Glutamatergic neuron (in vitro differentiated cells): ENCODE data around the gene SHQ1. TPM values are rescaled to one million over a fixed set of nuclear protein-coding genes. Genes with fewer than 3 reads are reported as not detected.

Source experiments
- DNase-seq: peaks from one replicate; pipeline ENCODE4 v3.0.0; 2022
- H3K27ac Mint-ChIP-seq: one replicate; pipeline ENCODE4 v1.8.0; 2020; ENCODE audit warnings: mild to moderate bottlenecking, mixed read lengths, inconsistent platforms; ENCODE audit not compliant: unreplicated experiment
- H3K27me3 Mint-ChIP-seq: one replicate; pipeline ENCODE4 v1.8.0; 2020; ENCODE audit warnings: mild to moderate bottlenecking, moderate library complexity, mixed read lengths, inconsistent platforms; ENCODE audit not compliant: unreplicated experiment
- H3K36me3 Mint-ChIP-seq: one replicate; pipeline ENCODE4 v1.8.0; 2020; ENCODE audit warnings: mild to moderate bottlenecking, mixed read lengths, inconsistent platforms; ENCODE audit not compliant: unreplicated experiment
- H3K4me1 Mint-ChIP-seq: one replicate; pipeline ENCODE4 v1.8.0; 2020; ENCODE audit warnings: mild to moderate bottlenecking, low read depth, mixed read lengths, inconsistent platforms; ENCODE audit not compliant: unreplicated experiment
- H3K4me3 Mint-ChIP-seq: one replicate; pipeline ENCODE4 v1.8.0; 2020; ENCODE audit warnings: mild to moderate bottlenecking, mixed read lengths, inconsistent platforms; ENCODE audit not compliant: unreplicated experiment
- H3K9me3 Mint-ChIP-seq: one replicate; pipeline ENCODE4 v1.8.0; 2020; ENCODE audit warnings: mild to moderate bottlenecking, moderate library complexity, mixed read lengths, inconsistent platforms; ENCODE audit not compliant: unreplicated experiment
- CTCF ChIP-seq: fragments of 200-600 bp; sonication (generic); IDR thresholded peaks from one replicate; pipeline ENCODE4 v1.5.0; 2021; ENCODE audit not compliant: partially characterized antibody, unreplicated experiment
- total RNA-seq: library from RNA; stranded (reverse); fragmentation: NEBNext Ultra II Directional; extraction: Animal tissue kit (Norgen Biotek cat#: 25700); gene quantifications from one replicate; pipeline ENCODE4 v1.2.1, GENCODE V29; 2021; ENCODE audit not compliant: unreplicated experiment

Gene SHQ1
- total RNA-seq, 1 donor from 2014 or later = 14.4 TPM

DNA sequence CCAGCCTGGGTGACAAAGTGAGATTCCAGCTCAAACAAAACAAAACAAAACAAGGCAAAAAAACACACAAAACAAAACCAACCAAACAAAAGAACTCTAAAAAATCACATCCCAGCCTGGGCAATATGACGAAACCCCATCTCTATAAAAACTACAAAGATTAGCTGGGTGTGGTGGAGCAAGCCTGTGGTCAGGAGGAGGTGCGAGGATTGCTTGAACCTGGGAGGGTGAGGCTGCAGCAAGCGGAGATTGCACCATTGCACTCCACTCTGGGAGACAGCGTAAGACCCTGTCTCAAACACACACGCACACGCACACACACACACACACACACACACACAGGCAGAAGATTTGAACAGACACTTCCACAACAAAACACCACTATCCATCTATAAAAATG, 99.6 kb downstream of the SHQ1 start:
- TF ChIP-seq CTCF = no peak
- no peaks in the 10 kb centered on the region for H3K36me3 Mint-ChIP-seq
- DNase-seq = no peak
- H3K27ac Mint-ChIP-seq = no peak overlapping the region
- H3K27me3 Mint-ChIP-seq = peaks cover 3% of the 10 kb centered on the region
- H3K4me1 Mint-ChIP-seq = no peaks in the 10 kb centered on the region
- no peaks in the 10 kb centered on the region for H3K9me3 Mint-ChIP-seq
- H3K4me3 Mint-ChIP-seq = no peak overlapping the region

DNA sequence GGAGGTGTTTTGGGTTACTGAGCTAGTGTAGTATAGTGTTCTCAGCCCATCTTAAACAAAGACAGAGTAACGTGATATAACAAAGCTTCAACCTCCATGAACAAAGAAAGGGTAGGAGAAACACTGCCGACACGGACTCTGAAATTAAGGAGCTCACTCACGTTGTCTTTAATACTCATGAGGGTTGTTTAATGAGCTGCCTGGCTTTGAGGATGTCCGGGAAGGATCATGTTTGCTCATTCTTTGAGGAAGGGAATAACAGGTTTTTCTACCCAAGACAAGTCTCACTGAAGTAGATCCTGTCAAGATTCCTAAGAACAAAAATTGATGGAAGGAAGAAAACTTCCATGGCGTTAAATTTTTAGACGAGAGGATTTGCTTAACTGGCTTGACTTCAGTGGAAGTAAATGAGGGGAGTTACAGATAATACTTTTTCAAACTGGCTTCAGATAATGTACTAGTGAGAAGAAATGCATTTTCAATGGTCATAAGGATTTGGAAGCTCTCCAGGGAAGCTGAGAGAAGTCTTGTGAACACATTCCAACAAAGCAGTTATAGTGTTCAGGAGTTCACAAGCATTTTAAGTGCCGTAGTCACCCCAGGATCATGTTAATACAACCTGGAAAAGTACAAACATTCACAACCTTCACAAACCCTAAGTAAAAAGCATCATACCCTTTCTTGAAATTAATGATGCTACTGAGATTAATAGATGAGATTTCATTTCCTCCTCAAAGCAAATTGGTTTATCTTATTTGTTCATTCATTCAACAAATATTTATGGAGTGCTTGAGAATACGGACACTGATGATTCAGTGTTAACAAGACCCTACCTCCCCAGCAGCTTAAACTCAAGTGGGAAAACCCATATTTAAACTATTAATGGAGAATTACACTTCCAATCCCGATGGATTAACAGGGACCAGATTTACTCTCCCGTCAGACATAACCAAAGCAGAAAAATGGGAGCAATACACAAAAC, 101.5 kb downstream of the SHQ1 start:
- no peak for TF ChIP-seq CTCF
- H3K4me3 Mint-ChIP-seq = no peak overlapping the region
- H3K27ac Mint-ChIP-seq = no peak overlapping the region
- no peaks in the 10 kb centered on the region for H3K9me3 Mint-ChIP-seq
- no peak for DNase-seq
- peaks cover 3% of the 10 kb centered on the region for H3K27me3 Mint-ChIP-seq
- no peaks in the 10 kb centered on the region for H3K36me3 Mint-ChIP-seq
- no peaks in the 10 kb centered on the region for H3K4me1 Mint-ChIP-seq

GRCh38 chr3:72745146-72745999, 102.9 kb downstream of the SHQ1 start:
- peaks cover 3% of the 10 kb centered on the region for H3K4me1 Mint-ChIP-seq
- TF ChIP-seq CTCF = no peak
- H3K27ac Mint-ChIP-seq = no peak overlapping the region
- no peak overlapping the region for H3K4me3 Mint-ChIP-seq
- H3K27me3 Mint-ChIP-seq = peaks cover 3% of the 10 kb centered on the region
- no peaks in the 10 kb centered on the region for H3K9me3 Mint-ChIP-seq
- no peak for DNase-seq
- H3K36me3 Mint-ChIP-seq = no peaks in the 10 kb centered on the region

- Mint-ChIP-seq H3K27me3 (peaks cover 3% of the 10 kb centered on the region), H3K36me3 (no peaks in the 10 kb centered on the region), H3K4me3 (no peak overlapping the region), H3K4me1 (peaks cover 3% of the 10 kb centered on the region), H3K9me3 (no peaks in the 10 kb centered on the region), H3K27ac (no peak overlapping the region)
- DNase-seq = no peak
- TF ChIP-seq CTCF = no peak
Measured at GRCh38 chr3:72744330-72744729, 103.9 kb downstream of the SHQ1 start.
